Aorta (tissue), 5 donors: ENCODE data around the gene RGS10. TPM values are rescaled to one million over a fixed set of nuclear protein-coding genes. Genes with fewer than 3 reads are reported as not detected.

Source experiments
- ATAC-seq: fragments of 200-7000 bp; cut with Tn5 transposase; one replicate; pipeline ENCODE4 v1.9.1; 2022; ENCODE audit warnings: moderate library complexity; ENCODE audit not compliant: low FRiP score
- DNase-seq, 2 donors: peaks; one replicate each; pipeline ENCODE4 v3.0.0-alpha.2; 2020
- H3K27ac ChIP-seq, 2 donors: one replicate each; pipeline ENCODE4 v1.5.1; 2013; ENCODE audit warnings: low read length in 2 of 2, mild to moderate bottlenecking in 2 of 2, moderate library complexity in 2 of 2, control low read depth in 1 of 2, inconsistent platforms in 1 of 2, low read depth in 1 of 2
- H3K27me3 ChIP-seq, 2 donors: one replicate each; pipeline ENCODE4 v1.6.1; 2013; ENCODE audit warnings: control low read depth in 1 of 2, low read length in 1 of 2, mild to moderate bottlenecking in 1 of 2, moderate library complexity in 1 of 2; ENCODE audit not compliant: insufficient read depth in 2 of 2, control insufficient read depth in 1 of 2
- H3K36me3 ChIP-seq, 2 donors: one replicate each; pipeline ENCODE4 v1.6.1; 2013; ENCODE audit warnings: control low read depth in 1 of 2, low read length in 1 of 2, mild to moderate bottlenecking in 1 of 2; ENCODE audit not compliant: insufficient read depth in 2 of 2, control insufficient read depth in 1 of 2
- H3K4me1 ChIP-seq, 2 donors: one replicate each; pipeline ENCODE4 v1.6.1; 2013; ENCODE audit warnings: low read length in 2 of 2, control low read depth in 1 of 2, mild to moderate bottlenecking in 1 of 2, moderate library complexity in 1 of 2; ENCODE audit not compliant: insufficient read depth in 2 of 2, control insufficient read depth in 1 of 2
- H3K4me3 ChIP-seq, 2 donors: one replicate each; pipeline ENCODE4 v1.5.1; 2013; ENCODE audit warnings: low read length in 2 of 2, control low read depth in 1 of 2, mild to moderate bottlenecking in 1 of 2
- H3K9me3 ChIP-seq: one replicate; pipeline ENCODE4 v1.6.1; 2013; ENCODE audit warnings: mild to moderate bottlenecking, low read length; ENCODE audit not compliant: control insufficient read depth
- WGBS, 2 donors: extraction: QIAGEN DNeasy Blood & Tissue Kit; methylation state at CpG; one replicate each; pipeline ENCODE4 v1.1.7; 2013; 5-methylcytosine and 5-hydroxymethylcytosine counted together
- intact Hi-C, 2 donors: fragments of 100-400 bp; cut with DNase I; formaldehyde crosslinking; loops; one replicate each; pipeline versions ENCODE4 v1.14.2 to v1.15.0; 2022
- polyA plus RNA-seq, 2 donors: library from polyadenylated mRNA; stranded (reverse); fragments of 200-250 nt; gene quantifications; one replicate each; pipeline ENCODE4 v1.2.3, GENCODE V29; 2013
- total RNA-seq, 2 donors: library from RNA; stranded (reverse); fragmentation: NEBNext Ultra II Directional; extraction: Animal tissue kit (Norgen Biotek cat#: 25700); gene quantifications; one replicate each; pipeline ENCODE4 v1.2.1, GENCODE V29; 2021
- donor health status: healthy with polysubstance abuse.
- donor health status: Bipolar disorder and iron deficiency.
- donor health status: DM: no; HTN: no; CAD: no.
- donor health status: DM: no; HTN: no; CAD: no.
- donor health status: DM: yes; HTN: yes; CAD: no.

The RGS10 gene
- total and polyA plus RNA-seq, 4 donors = 14.4 to 76.1 (median 39.5) TPM

DNA sequence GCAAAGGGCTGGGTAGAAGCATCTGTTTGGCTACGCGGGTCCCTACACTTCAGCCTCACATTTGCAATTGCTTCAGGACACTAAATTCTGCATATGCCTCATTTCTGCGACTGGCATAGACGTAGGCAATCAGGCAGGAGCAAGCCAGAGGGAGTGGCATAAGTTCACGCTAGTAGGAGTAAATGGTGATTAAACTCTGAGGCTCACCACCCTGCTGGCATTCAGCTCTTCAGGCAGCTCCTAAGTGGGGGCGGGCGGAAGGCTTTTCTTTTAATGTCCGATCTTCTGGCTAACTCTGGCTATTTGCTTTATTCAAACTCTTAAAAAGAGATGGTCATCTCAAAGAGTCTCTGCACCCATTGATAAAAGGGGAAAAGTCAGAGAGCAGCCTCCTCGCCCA, 45.3 kb downstream of the RGS10 start:
- intact Hi-C loops = no loop called here
- 93 to 95% methylated on average over 9 of the region's 9 CpGs for WGBS, 2 donors

DNA sequence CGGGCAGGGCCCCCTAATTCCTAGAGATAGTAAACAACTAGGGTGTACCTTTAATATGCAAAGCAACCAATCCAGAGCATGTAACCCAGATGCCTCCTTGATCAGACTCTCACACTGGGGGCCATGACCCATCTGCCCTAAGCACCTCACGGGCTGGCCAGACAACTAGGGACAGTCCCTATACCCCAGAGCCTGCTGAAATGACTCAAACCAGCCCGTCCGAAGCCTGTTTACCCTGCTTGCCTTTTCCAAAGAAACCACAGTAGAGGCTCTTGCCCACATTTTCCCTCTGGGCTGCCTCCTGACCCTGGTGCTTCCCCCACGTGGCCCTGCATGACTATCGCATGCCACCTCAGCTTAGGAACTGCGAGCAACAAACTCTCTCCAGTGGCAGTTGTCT, 46.2 kb downstream of the RGS10 start:
- intact Hi-C loops = no loop called here
- Histone ChIP-seq H3K27me3 (no peaks in the 10 kb centered on the region), H3K27ac (no peak overlapping the region), H3K9me3 (no peaks in the 10 kb centered on the region), H3K4me1 (no peaks in the 10 kb centered on the region), H3K4me3 (no peak overlapping the region), H3K36me3 (no peaks in the 10 kb centered on the region)
- ATAC-seq (no peak), DNase-seq (no peak)
- 89 to 92% methylated on average over 7 of the region's 7 CpGs for WGBS, 2 donors

More for the DNA sequence above, 45.3 kb downstream of the RGS10 start:
- no peak overlapping the region for H3K4me3 ChIP-seq
- ATAC-seq (no peak), DNase-seq (no peak)
- no peak overlapping the region for H3K27ac ChIP-seq
- H3K9me3 ChIP-seq = no peaks in the 10 kb centered on the region
- H3K4me1 ChIP-seq = no peaks in the 10 kb centered on the region
- no peaks in the 10 kb centered on the region for H3K36me3 ChIP-seq
- no peaks in the 10 kb centered on the region for H3K27me3 ChIP-seq

DNA sequence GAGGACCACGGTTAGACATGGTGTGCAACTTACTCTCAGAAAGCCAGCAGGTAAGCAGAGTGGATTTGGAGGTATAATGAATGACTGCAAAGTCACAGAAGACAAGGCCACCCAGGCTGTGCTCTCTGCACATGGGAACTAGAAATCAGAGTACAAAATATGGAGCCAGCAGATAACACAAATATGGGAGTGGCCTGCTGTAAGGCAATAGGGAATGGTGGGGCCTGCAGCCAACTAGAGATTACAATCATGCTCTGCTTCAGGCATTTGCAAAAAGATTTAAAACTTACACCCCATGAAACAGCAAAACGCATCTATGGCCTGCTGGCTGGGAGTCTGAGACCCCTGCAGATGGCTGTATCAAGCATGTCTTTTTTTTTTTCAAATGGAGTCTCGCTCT, 47.0 kb downstream of the RGS10 start:
- Histone ChIP-seq H3K27me3 (no peaks in the 10 kb centered on the region), H3K36me3 (no peaks in the 10 kb centered on the region), H3K27ac (no peak overlapping the region), H3K4me3 (no peak overlapping the region), H3K9me3 (no peaks in the 10 kb centered on the region), H3K4me1 (no peaks in the 10 kb centered on the region)
- DNase-seq (no peak), ATAC-seq (no peak)
- intact Hi-C loops = no loop called here
- WGBS, 2 donors = 95 to 99% methylated on average over 3 of the region's 3 CpGs

DNA sequence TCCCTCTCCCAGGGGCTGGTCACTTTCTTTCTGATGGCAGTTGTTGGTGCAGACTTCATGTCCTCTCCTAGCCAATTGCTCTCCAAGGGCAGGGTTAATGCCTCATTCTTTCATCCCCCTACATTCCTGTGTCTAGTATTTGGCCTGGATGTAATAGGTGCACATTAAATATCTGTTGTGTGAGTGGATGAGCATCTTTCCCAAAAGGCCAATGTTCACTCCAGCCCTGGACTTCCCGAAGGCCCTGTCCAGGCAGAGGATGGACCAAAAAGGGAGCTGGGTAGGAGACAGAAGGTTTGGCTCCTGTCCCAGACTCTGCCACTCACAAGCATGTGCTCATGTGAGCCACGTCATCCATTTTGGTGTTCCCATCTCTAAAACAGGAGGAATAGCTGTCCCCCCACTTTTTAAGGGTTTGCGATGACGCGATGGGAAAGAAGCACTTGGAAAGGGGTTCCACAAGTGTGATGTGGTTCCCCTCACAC, 47.5 kb downstream of the RGS10 start:
- ATAC-seq = no peak
- Histone ChIP-seq H3K4me1 (no peaks in the 10 kb centered on the region), H3K4me3 (no peak overlapping the region), H3K27me3 (no peaks in the 10 kb centered on the region), H3K36me3 (no peaks in the 10 kb centered on the region), H3K27ac (no peak overlapping the region), H3K9me3 (no peaks in the 10 kb centered on the region)
- WGBS, 2 donors = 84 to 88% methylated on average over 5 of the region's 5 CpGs
- no peak for DNase-seq
- intact Hi-C loops = no loop called here

DNA sequence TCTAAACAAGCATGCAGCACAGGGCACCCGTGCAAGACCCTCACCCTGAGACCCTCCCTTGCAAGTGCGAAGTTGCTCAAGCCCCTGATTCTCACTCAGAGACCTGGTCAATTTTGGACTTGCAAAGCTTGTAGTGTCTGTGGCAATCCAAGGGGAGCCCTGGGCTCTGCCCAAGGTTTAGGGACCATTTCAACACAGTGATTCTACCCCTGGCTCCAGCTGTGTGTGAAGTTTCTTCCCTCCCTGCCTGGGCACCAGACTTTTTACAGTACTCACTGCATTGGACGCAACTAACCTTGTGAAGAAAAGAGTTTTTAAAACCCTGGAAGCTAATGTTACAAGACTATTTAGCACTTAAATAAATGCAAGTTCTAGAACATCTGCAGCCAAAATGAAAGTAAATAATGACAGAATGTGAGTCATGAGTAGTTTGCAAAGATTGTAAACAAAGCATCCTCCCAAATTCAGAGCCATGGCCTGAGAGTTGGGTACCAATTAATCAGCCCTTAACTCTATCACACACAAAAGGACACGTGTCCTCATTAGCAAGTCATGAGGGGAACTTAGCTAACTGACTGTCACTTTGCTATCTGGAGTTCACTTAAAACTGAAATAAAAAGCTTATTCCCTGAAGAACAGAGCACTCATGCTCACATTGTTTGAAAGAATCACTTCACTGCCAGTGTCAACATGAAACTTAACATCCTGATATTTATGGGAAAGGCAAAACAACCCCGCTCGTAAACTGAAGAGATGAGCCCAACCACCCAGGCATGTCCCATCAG, 48.1 kb downstream of the RGS10 start:
- peak; percentile 20 for ATAC-seq

DNA sequence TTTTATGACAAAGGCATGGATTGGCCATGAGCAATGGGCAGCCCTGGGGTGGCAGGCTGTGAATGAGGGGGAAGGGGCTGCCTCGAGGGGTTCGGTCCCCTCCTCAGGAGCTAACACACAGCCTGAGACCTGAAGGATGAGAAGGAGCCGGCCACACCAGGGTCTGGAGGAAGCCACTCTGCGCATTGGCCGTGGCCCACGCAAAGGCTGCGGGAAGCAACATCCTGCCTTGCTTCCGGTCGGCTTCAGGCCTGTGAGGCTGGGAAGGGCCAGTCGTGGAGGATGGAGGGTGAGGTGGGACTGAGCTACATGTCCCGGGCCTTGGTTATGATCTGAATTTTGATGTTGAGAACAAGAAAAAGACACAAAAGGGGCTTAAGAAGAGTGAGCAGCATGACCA, 49.4 kb downstream of the RGS10 start:
- Histone ChIP-seq H3K4me1 (no peaks in the 10 kb centered on the region), H3K9me3 (no peaks in the 10 kb centered on the region), H3K36me3 (no peaks in the 10 kb centered on the region), H3K27ac (no peak overlapping the region), H3K4me3 (no peak overlapping the region), H3K27me3 (no peaks in the 10 kb centered on the region)
- 92 to 93% methylated on average over 11 of the region's 11 CpGs for WGBS, 2 donors
- ATAC-seq = no peak
- no peak for DNase-seq
- intact Hi-C loops = loop anchor here in 1 of 2 donors (5.0 kb wide), 1 partner anchor 296 kb away; no protein-coding TSS in a partner anchor

More for the DNA sequence above, 48.1 kb downstream of the RGS10 start:
- no peaks in the 10 kb centered on the region for H3K27me3 ChIP-seq
- no peak overlapping the region for H3K27ac ChIP-seq
- no peak overlapping the region for H3K4me3 ChIP-seq
- H3K36me3 ChIP-seq = no peaks in the 10 kb centered on the region
- intact Hi-C loops = loop anchor here in 1 of 2 donors (5.0 kb wide), 1 partner anchor 297 kb away; no protein-coding TSS in a partner anchor
- no peak for DNase-seq
- no peaks in the 10 kb centered on the region for H3K4me1 ChIP-seq
- no peaks in the 10 kb centered on the region for H3K9me3 ChIP-seq
- WGBS, 2 donors = 42 to 46% methylated on average over 6 of the region's 6 CpGs

DNA sequence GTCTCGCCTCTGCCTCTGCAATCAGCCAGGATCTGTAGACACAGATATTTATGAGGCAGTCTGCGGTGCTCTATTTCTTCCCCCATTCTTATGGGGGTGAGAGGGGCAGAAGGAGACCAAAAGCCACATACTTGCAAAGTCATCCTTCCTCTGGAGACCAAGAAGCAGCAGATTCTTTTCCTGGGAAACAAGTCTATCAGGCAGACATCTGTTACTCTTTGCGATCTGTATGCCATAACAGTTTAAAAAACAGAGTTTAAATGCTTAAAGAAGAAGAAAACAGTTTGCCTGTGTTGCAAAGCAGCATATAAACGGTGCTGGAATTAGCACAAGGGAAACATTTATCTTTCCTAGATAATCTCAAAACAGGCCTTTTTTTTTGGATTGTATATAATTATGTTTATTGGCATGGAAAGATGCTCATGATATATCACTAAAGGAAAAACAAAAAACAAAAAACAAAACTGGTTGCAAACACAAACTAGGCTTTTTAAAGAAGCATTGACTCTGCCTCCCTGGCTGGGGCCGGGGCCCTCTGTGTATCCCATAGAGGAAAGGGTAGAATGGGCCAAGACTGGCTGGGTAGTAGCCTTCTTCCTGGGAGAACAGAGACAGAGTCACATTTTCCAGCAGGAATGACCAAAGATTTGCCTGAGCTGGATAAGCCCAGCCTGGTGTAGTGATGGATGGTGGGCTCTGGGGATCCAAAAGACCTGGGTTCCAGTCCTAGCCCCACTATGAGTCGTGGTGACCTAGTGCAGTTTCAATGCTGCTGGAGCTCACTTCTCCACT, 50.4 kb downstream of the RGS10 start:
- ATAC-seq (no peak), DNase-seq (no peak)
- no peaks in the 10 kb centered on the region for H3K36me3 ChIP-seq
- H3K4me1 ChIP-seq = no peaks in the 10 kb centered on the region
- H3K27me3 ChIP-seq = no peaks in the 10 kb centered on the region
- H3K9me3 ChIP-seq = no peaks in the 10 kb centered on the region
- intact Hi-C loops = loop anchor here in 1 of 2 donors (5.0 kb wide), 1 partner anchor 295 kb away; no protein-coding TSS in a partner anchor
- H3K27ac ChIP-seq = no peak overlapping the region
- no peak overlapping the region for H3K4me3 ChIP-seq
- 76 to 79% methylated on average over 6 of the region's 6 CpGs for WGBS, 2 donors

DNA sequence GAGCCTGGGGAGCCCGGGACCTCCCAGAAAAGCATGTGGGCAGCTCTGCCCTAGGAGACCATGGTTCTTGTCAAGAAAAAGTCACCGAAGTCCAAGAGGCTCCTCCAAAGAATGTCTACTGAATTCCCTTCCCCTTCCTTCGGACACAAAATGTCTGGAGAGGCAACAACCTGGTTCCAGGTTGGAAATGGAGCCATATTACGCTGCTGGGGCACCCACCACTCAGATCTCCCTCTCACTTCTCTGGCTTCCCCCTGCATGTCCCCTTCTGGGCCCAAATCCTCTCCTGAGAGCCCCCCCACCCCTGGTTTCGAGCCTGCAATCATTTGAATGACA, 52.6 kb downstream of the RGS10 start:
- Histone ChIP-seq H3K27ac (no peak overlapping the region), H3K4me3 (no peak overlapping the region), H3K9me3 (no peaks in the 10 kb centered on the region), H3K27me3 (no peaks in the 10 kb centered on the region), H3K4me1 (no peaks in the 10 kb centered on the region), H3K36me3 (no peaks in the 10 kb centered on the region)
- DNase-seq = no peak
- no peak for ATAC-seq
- WGBS, 2 donors = 47 to 50% methylated on average over 5 of the region's 5 CpGs
- intact Hi-C loops = loop anchor here in 1 of 2 donors (5.0 kb wide), 1 partner anchor 293 kb away; no protein-coding TSS in a partner anchor
